Measurements from ENCODE around the gene URB2.

DNA sequence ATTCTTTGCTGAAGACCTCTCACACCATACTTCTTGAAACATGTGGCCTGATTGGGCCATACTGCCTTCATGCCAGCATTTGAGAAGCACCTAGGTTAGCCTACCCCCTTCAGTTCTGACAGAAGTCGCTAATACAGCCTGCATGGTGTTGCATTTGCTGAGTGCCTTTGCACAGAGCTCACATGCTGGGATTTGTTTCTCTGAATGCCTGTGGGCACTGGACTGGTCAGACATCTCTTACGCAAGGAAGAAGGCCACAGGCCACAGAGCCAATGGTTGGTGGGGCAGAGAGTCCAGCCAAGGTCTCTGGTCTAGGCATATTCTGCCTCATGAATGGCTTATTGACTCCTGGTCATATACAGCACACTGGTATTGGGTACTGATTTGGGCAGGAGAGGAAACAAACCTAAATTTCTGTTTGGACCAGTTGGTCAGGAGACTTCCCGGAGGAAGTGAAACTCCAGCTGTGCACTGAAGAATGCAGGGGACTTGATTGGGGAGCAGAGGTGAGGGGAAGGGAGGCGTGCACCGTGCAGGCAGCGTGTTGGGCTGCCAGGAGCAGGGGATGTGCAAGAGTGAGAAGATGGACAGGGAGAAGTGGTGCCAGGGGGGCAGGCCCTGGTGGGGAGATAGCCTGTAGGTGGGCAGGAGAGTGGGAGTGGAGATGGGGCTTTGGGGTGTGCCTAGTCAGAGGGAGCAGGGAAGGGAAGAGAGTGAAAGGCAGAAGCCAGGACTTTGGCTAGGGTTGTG lies 18.1 kb downstream of the URB2 start:
- no peak for TF ChIP-seq CTCF (IDR thresholded peaks at IDR 0.05)
- TF ChIP-seq POLR2A (IDR thresholded peaks at IDR 0.05), result no peak
- TF ChIP-seq EP300 (IDR thresholded peaks at IDR 0.05), result no peak

Data from tibial nerve (tissue), 4 donors.